Hepatocyte (in vitro differentiated cells): Measurements from ENCODE around the gene EGFL7. TPM values are rescaled to one million over a fixed set of nuclear protein-coding genes. Genes with fewer than 3 reads are reported as not detected.
A peak's percentile ranks its signal among the peaks of the same experiment; 100 is the strongest.

Experiments used
- DNase-seq: peaks from one replicate; pipeline ENCODE4 v3.0.0-alpha.2; 2016; ENCODE audit warnings: low spot score
- H2AFZ ChIP-seq: fragments of 200-600 bp; sonication (generic); 2 replicates; pipeline ENCODE4 v1.6.0; 2016; ENCODE audit warnings: antibody characterized with exemption, mild to moderate bottlenecking
- H3K27ac ChIP-seq: fragments of 200-600 bp; sonication (generic); 2 replicates; pipeline ENCODE4 v1.5.1; 2016; ENCODE audit warnings: mild to moderate bottlenecking
- H3K27me3 ChIP-seq: fragments of 200-600 bp; sonication (generic); 2 replicates; pipeline ENCODE4 v1.6.1; 2016
- H3K36me3 ChIP-seq: fragments of 200-600 bp; sonication (generic); replicated peaks from 2 replicates; pipeline ENCODE4 v1.5.1; 2016; ENCODE audit warnings: low read depth; ENCODE audit not compliant: insufficient read depth
- H3K4me1 ChIP-seq: fragments of 200-600 bp; sonication (generic); 2 replicates; pipeline ENCODE4 v1.5.1; 2016; ENCODE audit warnings: mild to moderate bottlenecking, moderate library complexity; ENCODE audit not compliant: insufficient read depth
- H3K4me2 ChIP-seq: fragments of 200-600 bp; sonication (generic); 2 replicates; pipeline ENCODE4 v1.6.0; 2016
- H3K4me3 ChIP-seq: fragments of 200-600 bp; sonication (generic); 2 replicates; pipeline ENCODE4 v1.5.1; 2016; ENCODE audit warnings: mild to moderate bottlenecking
- H3K79me2 ChIP-seq: fragments of 200-600 bp; sonication (generic); 2 replicates; pipeline ENCODE4 v1.6.0; 2017; ENCODE audit warnings: mild to moderate bottlenecking
- H3K9me2 ChIP-seq: fragments of 200-600 bp; sonication (generic); replicated peaks from 2 replicates; pipeline ENCODE4 v1.6.0; 2017; ENCODE audit warnings: mild to moderate bottlenecking; ENCODE audit not compliant: insufficient read depth
- H3K9me3 ChIP-seq: fragments of 200-600 bp; sonication (generic); 2 replicates; pipeline ENCODE4 v1.5.1; 2016; ENCODE audit warnings: low read depth, mild to moderate bottlenecking
- H4K20me1 ChIP-seq: fragments of 200-600 bp; sonication (generic); 2 replicates; pipeline ENCODE4 v1.6.0; 2016; ENCODE audit warnings: mild to moderate bottlenecking; ENCODE audit not compliant: insufficient read depth, poor library complexity, severe bottlenecking
- CTCF ChIP-seq: fragments of 200-600 bp; sonication (generic); IDR thresholded peaks from 2 replicates; pipeline ENCODE4 v1.5.1; 2016; ENCODE audit warnings: antibody characterized with exemption, mild to moderate bottlenecking; ENCODE audit not compliant: poor library complexity
- EZH2 ChIP-seq: fragments of 200-600 bp; sonication (generic); IDR thresholded peaks from 2 replicates; pipeline ENCODE4 v1.6.1; 2016; ENCODE audit warnings: antibody characterized with exemption, mild to moderate bottlenecking, borderline replicate concordance
- EZH2phosphoT487 ChIP-seq: fragments of 200-600 bp; sonication (generic); IDR thresholded peaks from one replicate; pipeline ENCODE4 v1.6.1; 2018; ENCODE audit warnings: antibody characterized with exemption, mild to moderate bottlenecking, low read depth, moderate library complexity; ENCODE audit not compliant: unreplicated experiment, severe bottlenecking
- WGBS: methylation state at CpG from one replicate; pipeline ENCODE4 v1.1.6; 2016; ENCODE audit warnings: low lambda C conversion rate; ENCODE audit errors: missing lambda C conversion rate; 5-methylcytosine and 5-hydroxymethylcytosine counted together
- polyA plus RNA-seq: library from polyadenylated mRNA; unstranded; fragments of >200 nt; fragmentation: Nextera tagmentation; extraction: Ambion mirVana; gene quantifications from 2 replicates; pipeline ENCODE4 v1.2.1, GENCODE V29; 2016
- total RNA-seq: library from RNA; depleted of rRNA; stranded (reverse); fragments of >200 nt; gene quantifications from 2 replicates; pipeline ENCODE4 v1.2.3, GENCODE V29; 2014

EGFL7 gene
- total and polyA plus RNA-seq, 2 experiments from 2014 or later = 50.0 to 82.5 TPM

- H3K27ac ChIP-seq = no peak overlapping the region
- DNase-seq = peak; percentile 66
- H4K20me1 ChIP-seq = no peaks in the 10 kb centered on the region
- no peak overlapping the region for H2AFZ ChIP-seq
- H3K79me2 ChIP-seq = no peaks in the 10 kb centered on the region
- no peaks in the 10 kb centered on the region for H3K9me3 ChIP-seq
- H3K27me3 ChIP-seq = no peaks in the 10 kb centered on the region
- peak overlapping the region; percentile 56 for H3K4me2 ChIP-seq
- no peak for TF ChIP-seq CTCF
- no peak for TF ChIP-seq EZH2
- TF ChIP-seq EZH2phosphoT487 = peak; percentile 94
- no peak overlapping the region for H3K4me3 ChIP-seq
- H3K36me3 ChIP-seq = no peaks in the 10 kb centered on the region
- H3K9me2 ChIP-seq = no peaks in the 10 kb centered on the region
- peaks cover 40% of the 10 kb centered on the region for H3K4me1 ChIP-seq
- WGBS = 46% methylated on average over 21 of the region's 25 CpGs
Measured at GRCh38 chr9:136626740-136627642, 35.7 kb upstream of the EGFL7 start.

- WGBS = 92% methylated on average over 17 of the region's 17 CpGs
- TF ChIP-seq CTCF = no peak
- TF ChIP-seq EZH2phosphoT487 = no peak
- no peak for TF ChIP-seq EZH2
- H3K4me3 ChIP-seq = no peak overlapping the region
- DNase-seq = no peak
- no peaks in the 10 kb centered on the region for H3K36me3 ChIP-seq
- no peak overlapping the region for H3K4me2 ChIP-seq
- H4K20me1 ChIP-seq = no peaks in the 10 kb centered on the region
- H2AFZ ChIP-seq = no peak overlapping the region
- H3K27me3 ChIP-seq = peaks cover 4% of the 10 kb centered on the region
- H3K9me2 ChIP-seq = no peaks in the 10 kb centered on the region
- H3K4me1 ChIP-seq = peaks cover 40% of the 10 kb centered on the region
- H3K27ac ChIP-seq = no peak overlapping the region
- no peaks in the 10 kb centered on the region for H3K79me2 ChIP-seq
- no peaks in the 10 kb centered on the region for H3K9me3 ChIP-seq
Measured at GRCh38 chr9:136627703-136628102, 35.0 kb upstream of the EGFL7 start.

- H3K27me3 ChIP-seq = peaks cover 6% of the 10 kb centered on the region
- TF ChIP-seq EZH2 = no peak
- no peaks in the 10 kb centered on the region for H4K20me1 ChIP-seq
- no peaks in the 10 kb centered on the region for H3K9me3 ChIP-seq
- H3K4me2 ChIP-seq = no peak overlapping the region
- peaks cover 40% of the 10 kb centered on the region for H3K4me1 ChIP-seq
- H3K4me3 ChIP-seq = no peak overlapping the region
- no peaks in the 10 kb centered on the region for H3K36me3 ChIP-seq
- no peak overlapping the region for H2AFZ ChIP-seq
- H3K27ac ChIP-seq = no peak overlapping the region
- no peaks in the 10 kb centered on the region for H3K9me2 ChIP-seq
- DNase-seq = no peak
- WGBS = 78% methylated on average over 19 of the region's 26 CpGs
- no peaks in the 10 kb centered on the region for H3K79me2 ChIP-seq
Measured at GRCh38 chr9:136628268-136628667, 34.4 kb upstream of the EGFL7 start.

- no peaks in the 10 kb centered on the region for H3K36me3 ChIP-seq
- TF ChIP-seq CTCF (no peak), EZH2phosphoT487 (no peak), EZH2 (no peak)
- WGBS = 87% methylated on average over 22 of the region's 22 CpGs
- H4K20me1 ChIP-seq = no peaks in the 10 kb centered on the region
- no peaks in the 10 kb centered on the region for H3K9me3 ChIP-seq
- no peak overlapping the region for H3K4me2 ChIP-seq
- H3K9me2 ChIP-seq = no peaks in the 10 kb centered on the region
- DNase-seq = no peak
- H3K27ac ChIP-seq = no peak overlapping the region
- H3K4me3 ChIP-seq = no peak overlapping the region
- H3K79me2 ChIP-seq = no peaks in the 10 kb centered on the region
- H3K4me1 ChIP-seq = peaks cover 31% of the 10 kb centered on the region
- no peak overlapping the region for H2AFZ ChIP-seq
- peaks cover 6% of the 10 kb centered on the region for H3K27me3 ChIP-seq
Measured at GRCh38 chr9:136629001-136629878, 33.5 kb upstream of the EGFL7 start.
